Right cardiac atrium (tissue), 5 donors: Measurements from ENCODE around the gene ITGA2. TPM values are rescaled to one million over a fixed set of nuclear protein-coding genes. Genes with fewer than 3 reads are reported as not detected.
"Not testable (repeated sequence)": the region's sequence is repeated elsewhere in the genome, so short reads cannot be mapped to it uniquely, and the experiment has no call there.

ENCODE experiments used
- ATAC-seq, 2 donors: fragments of 200-7000 bp; cut with Tn5 transposase; one replicate each; pipeline versions ENCODE4 v1.8.0 to v1.9.1; 2020; ENCODE audit warnings: moderate library complexity in 2 of 2, mild to moderate bottlenecking in 1 of 2
- DNase-seq, 3 donors: peaks; one replicate each; pipeline ENCODE4 v3.0.0-alpha.2; 2020
- H3K27ac ChIP-seq: one replicate; pipeline ENCODE4 v1.5.1; 2013; ENCODE audit warnings: mild to moderate bottlenecking, low read length, control low read depth, moderate library complexity
- H3K27me3 ChIP-seq: one replicate; pipeline ENCODE4 v1.6.1; 2013; ENCODE audit not compliant: control insufficient read depth, insufficient read depth
- H3K4me1 ChIP-seq: one replicate; pipeline ENCODE4 v1.6.1; 2013; ENCODE audit warnings: low read length; ENCODE audit not compliant: control insufficient read depth, insufficient read depth
- H3K4me3 ChIP-seq: one replicate; pipeline ENCODE4 v1.5.1; 2013; ENCODE audit warnings: low read length, control low read depth
- H3K9me3 ChIP-seq: one replicate; pipeline ENCODE4 v1.6.1; 2013; ENCODE audit warnings: low read length; ENCODE audit not compliant: control insufficient read depth
- WGBS: extraction: QIAGEN DNeasy Blood & Tissue Kit; methylation state at CpG from one replicate; pipeline ENCODE4 v1.1.7; 2013; 5-methylcytosine and 5-hydroxymethylcytosine counted together
- intact Hi-C, 4 donors: fragments of 100-400 bp; cut with DNase I; formaldehyde crosslinking; loops; one replicate each; pipeline versions ENCODE4 v1.11.0 to v1.14.0; 2022 to 2023
- polyA plus RNA-seq: library from polyadenylated mRNA; stranded (reverse); fragments of 200-250 nt; gene quantifications from one replicate; pipeline ENCODE4 v1.2.3, GENCODE V29; 2013
- total RNA-seq, 4 donors: library from RNA; stranded (reverse); fragmentation: NEBNext Ultra II Directional; extraction: Animal tissue kit (Norgen Biotek cat#: 25700); gene quantifications; one replicate each; pipeline ENCODE4 v1.2.1, GENCODE V29; 2021
- donor health status: healthy with polysubstance abuse.
- donor health status: DM: no; HTN: yes; CAD: no.
- donor health status: DM: no; HTN: no; CAD: no.
- donor health status: DM: no; HTN: yes; CAD: no; lungs with severe emphysema.
- donor health status: DM: yes; HTN: yes; CAD: no.

ITGA2 gene
- total and polyA plus RNA-seq, 5 donors: 0.50 to 5.2 (median 1.7) TPM

DNA sequence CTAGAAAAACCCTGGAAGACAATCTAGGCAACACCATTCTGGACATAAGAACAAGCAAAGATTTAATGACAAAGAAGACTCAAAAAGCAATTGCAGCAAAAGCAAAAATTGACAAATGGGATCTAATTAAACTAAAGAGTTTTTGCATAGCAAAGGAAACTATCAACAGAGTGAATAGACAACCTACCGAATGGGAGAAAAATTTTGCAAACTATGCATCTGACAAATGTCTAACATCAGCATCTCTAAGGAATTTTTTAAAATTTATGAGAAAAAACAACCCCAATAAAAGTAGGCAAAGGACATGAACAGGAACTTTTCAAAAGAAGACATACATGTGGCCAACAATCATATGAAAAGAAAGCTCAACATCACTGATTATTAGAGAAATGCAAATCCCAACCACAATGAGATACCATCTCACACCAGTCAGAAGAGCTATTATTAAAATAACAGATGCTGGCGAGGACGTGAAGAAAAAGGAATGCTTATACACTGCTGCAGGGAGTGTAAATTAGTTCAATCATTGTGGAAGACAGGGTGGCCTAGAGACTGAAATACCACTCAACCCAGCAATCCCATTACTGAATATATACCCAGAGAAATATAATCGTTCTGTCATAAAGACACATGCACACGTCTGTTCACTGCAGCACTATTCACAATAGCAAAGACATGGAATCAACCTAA, 116.6 kb downstream of the ITGA2 start:
- intact Hi-C loops: no loop called here
- Histone ChIP-seq H3K4me1 (no peaks in the 10 kb centered on the region), H3K9me3 (no peaks in the 10 kb centered on the region), H3K27me3 (no peaks in the 10 kb centered on the region), H3K4me3 (no peak overlapping the region), H3K27ac (no peak overlapping the region)
- 82% methylated on average over 5 of the region's 5 CpGs for WGBS
- no peak for DNase-seq
- no peak for ATAC-seq

DNA sequence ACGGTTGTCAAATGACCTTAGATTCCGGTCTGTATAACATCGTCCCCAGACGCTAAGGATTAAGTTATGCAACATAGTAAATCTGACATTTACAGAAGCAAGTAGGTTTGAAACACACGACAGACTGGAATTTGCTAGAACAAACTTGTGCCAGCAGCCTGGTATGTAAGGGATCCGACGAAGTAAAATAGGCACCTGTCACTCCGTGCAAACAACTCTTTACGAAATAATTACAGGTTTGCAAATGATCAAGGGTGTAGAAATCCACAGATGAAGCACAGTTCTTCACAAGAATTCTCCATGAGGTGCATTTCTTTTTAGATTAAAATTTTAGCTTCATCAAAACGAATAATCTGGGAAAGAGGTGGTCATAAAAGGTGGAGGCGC, 119.9 kb downstream of the ITGA2 start:
- intact Hi-C loops: no loop called here
- no peaks in the 10 kb centered on the region for H3K27me3 ChIP-seq
- no peak overlapping the region for H3K27ac ChIP-seq
- no peaks in the 10 kb centered on the region for H3K4me1 ChIP-seq
- DNase-seq (no peak), ATAC-seq (peak in 1 of 2 donors; percentile 7)
- peak overlapping the region; percentile 81 for H3K4me3 ChIP-seq
- no peaks in the 10 kb centered on the region for H3K9me3 ChIP-seq
- 2% methylated on average over 11 of the region's 11 CpGs for WGBS

DNA sequence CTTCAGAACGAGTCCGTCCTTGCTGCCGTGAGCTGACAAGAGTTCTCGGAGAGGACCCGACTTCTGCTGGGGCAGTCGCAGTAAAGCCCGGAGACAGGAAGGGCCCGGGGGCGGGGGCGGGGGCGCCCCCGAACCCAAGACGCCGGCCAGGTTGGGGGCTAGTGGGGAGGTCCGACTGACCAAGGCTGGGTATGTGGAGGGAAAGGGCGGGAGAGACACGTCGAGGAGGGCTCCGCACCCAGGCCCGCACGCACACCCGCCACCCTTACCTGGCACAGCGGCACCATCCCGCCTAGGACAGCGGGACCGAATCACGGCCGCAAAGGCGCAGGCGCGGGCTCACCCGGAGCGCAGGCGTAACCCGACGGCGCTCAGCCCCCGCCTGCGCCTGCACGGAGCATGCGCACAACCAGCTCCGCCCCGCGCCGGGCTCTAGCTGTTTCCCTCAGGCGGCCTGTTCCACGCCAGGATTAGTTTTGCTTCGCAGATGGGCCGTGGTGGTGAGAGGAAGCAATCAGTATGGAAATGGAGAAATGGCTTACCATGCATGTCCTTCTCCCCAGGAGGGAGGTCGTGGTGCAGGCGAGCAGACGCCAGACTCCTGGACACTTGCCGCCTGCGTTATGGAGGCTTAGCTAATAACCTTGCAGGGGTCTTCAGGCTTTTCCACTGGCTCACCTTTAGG, 120.4 kb downstream of the ITGA2 start, which contains the start of gene MOCS2:
TSS of gene MOCS2 (minus strand) at position 315 of the 685 bp plus-strand sequence. CDS start 2,583 bp downstream, outside the sequence.
- peak within 1 kb of the TSS; percentile 81 for H3K4me3 ChIP-seq
- 1% methylated on average over 54 of the region's 54 CpGs for WGBS
- DNase-seq: peak; percentile 95 to 97 (median 97)
- peak within 1 kb of the TSS; percentile 61 for H3K27ac ChIP-seq
- intact Hi-C loops: no loop called here
- H3K27me3 ChIP-seq: no peaks in the 10 kb centered on the region
- H3K4me1 ChIP-seq: no peaks in the 10 kb centered on the region
- ATAC-seq: peak; percentile 100
- no peaks in the 10 kb centered on the region for H3K9me3 ChIP-seq

DNA sequence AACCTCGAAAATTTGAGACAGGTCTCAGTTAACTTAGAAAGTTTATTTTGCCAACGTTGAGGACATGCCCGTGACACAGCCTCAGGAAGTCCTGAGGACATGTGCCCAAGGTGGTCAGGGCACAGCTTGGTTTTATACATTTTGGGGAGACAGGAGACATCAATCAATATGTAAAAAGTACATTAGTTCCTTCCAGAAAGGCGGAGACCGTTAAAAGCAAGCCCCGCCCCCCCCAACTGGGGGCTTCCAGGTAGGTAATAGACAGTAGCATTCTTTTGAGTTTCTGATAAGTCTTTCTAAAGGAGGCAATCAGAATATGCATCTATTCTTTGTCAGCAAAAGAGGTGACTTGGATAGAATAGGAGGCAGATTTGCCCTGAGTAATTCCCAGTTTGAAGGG, 121.0 kb downstream of the ITGA2 start:
- 27% methylated on average over 6 of the region's 6 CpGs for WGBS
- ATAC-seq: peak in 1 of 2 donors; percentile 4
- DNase-seq: peak in 1 of 3 donors; percentile 31
- intact Hi-C loops: no loop called here
- Histone ChIP-seq H3K9me3 (no peaks in the 10 kb centered on the region), H3K27me3 (no peaks in the 10 kb centered on the region), H3K4me1 (no peaks in the 10 kb centered on the region), H3K4me3 (peak overlapping the region; percentile 81), H3K27ac (no peak overlapping the region)

DNA sequence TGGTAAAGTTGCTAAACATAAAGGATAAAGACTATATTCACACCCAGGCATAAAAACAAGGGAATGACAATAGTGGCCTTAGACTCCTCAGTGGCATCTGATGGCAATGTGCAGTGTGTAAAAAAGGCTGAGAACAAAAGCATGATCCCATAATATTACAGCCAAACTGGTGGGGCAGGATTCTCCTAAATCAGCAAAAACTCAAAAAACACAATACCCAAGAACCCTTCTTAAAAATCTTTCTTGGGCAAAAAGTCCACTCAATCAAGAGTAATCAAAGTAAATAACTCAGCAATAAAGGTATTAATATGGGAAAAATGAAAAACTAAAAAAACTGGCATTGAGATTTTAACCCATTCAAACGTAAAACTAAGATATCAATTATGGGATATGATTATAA, 122.0 kb downstream of the ITGA2 start:
- intact Hi-C loops: no loop called here
- Histone ChIP-seq H3K4me1 (no peaks in the 10 kb centered on the region), H3K4me3 (no peak overlapping the region), H3K27ac (no peak overlapping the region), H3K27me3 (no peaks in the 10 kb centered on the region), H3K9me3 (no peaks in the 10 kb centered on the region)
- ATAC-seq: no peak
- 95% methylated on average over 1 of the region's 1 CpG for WGBS
- DNase-seq: no peak

DNA sequence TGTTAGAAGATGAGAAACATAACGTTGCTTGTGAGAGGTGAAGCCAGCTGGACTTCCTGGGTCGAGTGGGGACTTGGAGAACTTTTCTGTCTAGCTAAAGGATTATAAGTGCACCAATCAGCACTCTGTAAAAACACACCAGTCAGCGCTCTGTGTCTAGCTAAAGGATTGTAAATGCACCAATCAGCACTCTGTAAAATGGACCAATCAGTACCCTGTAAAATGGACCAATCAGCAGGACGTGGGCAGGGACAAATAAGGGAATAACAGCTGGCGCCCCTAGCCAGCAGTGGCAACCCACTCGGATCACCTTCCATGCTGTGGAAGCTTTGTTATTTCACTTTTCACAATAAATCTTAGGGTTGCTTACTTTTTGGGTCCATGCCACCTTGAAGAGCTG, 123.2 kb downstream of the ITGA2 start:
- ATAC-seq, intact Hi-C loops, H3K27me3 ChIP-seq, H3K4me1 ChIP-seq, DNase-seq, H3K27ac ChIP-seq, H3K9me3 ChIP-seq, H3K4me3 ChIP-seq: not testable (repeated sequence)
- 92% methylated on average over 6 of the region's 6 CpGs for WGBS

DNA sequence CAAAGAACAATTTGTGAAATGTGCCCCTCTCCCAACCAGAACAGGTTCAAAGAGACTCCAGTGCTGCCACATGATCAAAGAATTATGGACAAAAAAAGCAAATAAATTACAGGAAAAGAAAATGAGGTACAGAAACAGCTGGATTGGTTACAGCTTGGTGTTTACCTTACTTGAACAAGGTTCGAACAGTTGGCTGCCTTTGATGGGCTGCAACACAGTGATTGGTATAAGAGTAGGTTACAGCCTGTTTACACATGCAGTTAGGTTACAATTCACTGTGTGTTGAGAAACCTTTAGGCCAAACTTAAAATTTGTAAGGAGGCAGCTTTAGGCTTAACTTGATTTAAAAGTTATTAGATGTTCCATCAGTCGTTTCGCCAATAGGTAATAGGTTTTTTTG, 123.8 kb downstream of the ITGA2 start:
- Histone ChIP-seq H3K4me3 (no peak overlapping the region), H3K9me3 (no peaks in the 10 kb centered on the region), H3K4me1 (no peaks in the 10 kb centered on the region), H3K27ac (no peak overlapping the region), H3K27me3 (no peaks in the 10 kb centered on the region)
- intact Hi-C loops: no loop called here
- DNase-seq (no peak), ATAC-seq (no peak)
- WGBS: 91% methylated on average over 3 of the region's 3 CpGs

DNA sequence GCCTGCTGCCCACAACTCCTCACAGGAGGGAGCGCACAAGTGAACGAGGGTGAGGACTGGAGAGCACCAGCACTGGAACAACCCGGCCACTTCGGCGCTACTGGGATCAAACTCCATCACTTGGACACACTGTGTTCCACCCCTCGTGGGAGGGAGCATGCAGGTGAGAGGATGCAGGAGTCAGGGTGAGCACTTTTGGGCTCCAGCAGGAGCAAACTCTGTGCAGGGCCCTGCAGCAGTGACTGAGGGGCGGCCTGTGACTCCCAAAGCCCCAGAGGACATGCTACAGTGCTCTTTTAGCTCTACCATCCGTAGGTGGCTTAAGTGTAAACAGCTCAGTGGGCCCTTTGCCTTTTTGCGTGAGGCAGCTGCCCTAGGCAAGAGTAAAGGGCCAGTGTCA, 124.8 kb downstream of the ITGA2 start:
- ATAC-seq (no peak), DNase-seq (peak in 1 of 3 donors; percentile 47)
- H3K27ac ChIP-seq: no peak overlapping the region
- no peaks in the 10 kb centered on the region for H3K27me3 ChIP-seq
- H3K4me1 ChIP-seq: no peaks in the 10 kb centered on the region
- H3K9me3 ChIP-seq: no peaks in the 10 kb centered on the region
- no peak overlapping the region for H3K4me3 ChIP-seq
- 85% methylated on average over 9 of the region's 9 CpGs for WGBS
- intact Hi-C loops: no loop called here

DNA sequence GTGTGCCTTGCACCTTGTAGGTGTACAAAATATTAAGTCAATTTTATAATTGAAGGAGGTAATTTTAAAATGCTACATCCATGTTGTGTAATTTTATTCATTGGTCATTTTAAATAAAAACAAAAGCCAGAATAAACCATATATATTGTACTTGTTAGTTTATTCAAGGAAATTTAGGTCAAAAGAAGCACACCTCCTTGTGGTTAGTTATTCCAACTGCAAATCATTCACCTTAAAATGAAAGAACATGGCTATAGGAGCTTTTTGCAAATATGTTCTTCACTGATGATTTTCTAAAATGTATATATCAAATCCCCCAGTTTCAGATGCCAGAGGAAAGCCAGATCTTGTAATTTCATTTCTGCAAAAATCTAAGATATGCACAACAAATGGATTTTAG, 125.8 kb downstream of the ITGA2 start:
- H3K27me3 ChIP-seq: no peaks in the 10 kb centered on the region
- H3K4me1 ChIP-seq: no peaks in the 10 kb centered on the region
- ATAC-seq: no peak
- no peaks in the 10 kb centered on the region for H3K9me3 ChIP-seq
- intact Hi-C loops: no loop called here
- no peak for DNase-seq
- H3K27ac ChIP-seq: no peak overlapping the region
- H3K4me3 ChIP-seq: no peak overlapping the region

DNA sequence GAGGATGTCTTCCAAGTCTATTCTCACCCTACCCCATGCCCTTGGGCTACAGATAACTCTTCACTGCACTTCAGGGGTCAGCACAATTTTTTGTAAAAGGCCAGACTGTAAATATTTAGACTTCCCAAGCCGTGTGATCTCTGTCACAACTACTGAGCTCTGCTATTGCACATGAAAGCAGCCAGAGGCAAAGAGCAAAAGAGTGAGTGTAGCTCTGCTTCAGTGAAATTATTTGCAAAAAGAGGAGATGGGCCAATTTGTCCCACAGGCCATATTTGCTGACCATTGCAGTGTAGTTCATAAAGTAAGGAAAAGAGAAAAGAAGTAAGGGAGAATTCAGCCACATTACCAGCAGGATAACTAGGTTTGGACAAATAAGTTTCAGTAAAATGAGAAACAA, 127.4 kb downstream of the ITGA2 start:
- Histone ChIP-seq H3K4me1 (no peaks in the 10 kb centered on the region), H3K4me3 (no peak overlapping the region), H3K27ac (no peak overlapping the region), H3K27me3 (no peaks in the 10 kb centered on the region), H3K9me3 (no peaks in the 10 kb centered on the region)
- ATAC-seq (no peak), DNase-seq (no peak)
- intact Hi-C loops: no loop called here
- WGBS: 67% methylated on average over 1 of the region's 1 CpG

DNA sequence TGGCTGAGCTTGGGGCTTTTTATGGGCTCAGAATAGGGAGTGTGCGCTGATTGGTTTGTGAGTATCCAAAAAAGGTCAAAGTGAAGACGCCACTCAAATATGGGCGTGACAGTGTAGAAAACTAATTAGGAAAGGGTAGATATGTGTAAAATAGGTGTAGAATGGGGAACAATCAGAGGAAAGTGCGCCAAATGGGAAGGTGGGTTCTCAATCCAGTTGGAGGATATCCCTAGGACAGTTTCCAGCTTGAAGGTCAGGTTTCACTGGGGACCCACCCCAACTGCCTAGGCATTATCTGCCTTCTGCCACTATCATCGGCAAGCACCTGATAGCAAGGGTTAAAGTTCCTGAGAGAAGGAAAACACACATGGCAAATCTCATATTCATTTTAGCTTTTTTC, 129.7 kb downstream of the ITGA2 start:
- intact Hi-C loops: no loop called here

More for the DNA sequence above, 129.7 kb downstream of the ITGA2 start:
- ATAC-seq (no peak), DNase-seq (no peak)
- H3K27me3 ChIP-seq: no peaks in the 10 kb centered on the region
- no peak overlapping the region for H3K4me3 ChIP-seq
- H3K4me1 ChIP-seq: no peaks in the 10 kb centered on the region
- no peaks in the 10 kb centered on the region for H3K9me3 ChIP-seq
- WGBS: 65% methylated on average over 5 of the region's 5 CpGs
- no peak overlapping the region for H3K27ac ChIP-seq
